ENCODE data around the gene DAPK1.

The DAPK1 gene

GRCh38 chr9:87478226-87478992, 19.3 kb upstream of the DAPK1 start:
- H3K4me3 ChIP-seq (ENCODE audit: low read depth, low read length), result no peak overlapping the region
- H3K4me1 ChIP-seq (ENCODE audit: control insufficient read depth, insufficient read depth, low read length), result no peaks in the 10 kb centered on the region
- H3K9me3 ChIP-seq (ENCODE audit: control insufficient read depth, insufficient read depth, low read length), result no peaks in the 10 kb centered on the region
- H3K9ac ChIP-seq (ENCODE audit: low read depth, low read length), result no peak overlapping the region
- H3K27me3 ChIP-seq (ENCODE audit: control insufficient read depth, insufficient read depth, low read length), result no peaks in the 10 kb centered on the region
- no peaks in the 10 kb centered on the region for H3K36me3 ChIP-seq (ENCODE audit: control insufficient read depth, insufficient read depth, low read length)

- Histone ChIP-seq H3K9me3 (ENCODE audit: control insufficient read depth, insufficient read depth, low read length) (no peaks in the 10 kb centered on the region), H3K9ac (ENCODE audit: low read depth, low read length) (no peak overlapping the region), H3K4me1 (ENCODE audit: control insufficient read depth, insufficient read depth, low read length) (no peaks in the 10 kb centered on the region), H3K27me3 (ENCODE audit: control insufficient read depth, insufficient read depth, low read length) (no peaks in the 10 kb centered on the region), H3K36me3 (ENCODE audit: control insufficient read depth, insufficient read depth, low read length) (no peaks in the 10 kb centered on the region), H3K4me3 (ENCODE audit: low read depth, low read length) (no peak overlapping the region)
Observed at GRCh38 chr9:87479801-87480201, 17.9 kb upstream of the DAPK1 start.

- H3K4me1 ChIP-seq (ENCODE audit: control insufficient read depth, insufficient read depth, low read length), result no peaks in the 10 kb centered on the region
- H3K9ac ChIP-seq (ENCODE audit: low read depth, low read length), result no peak overlapping the region
- no peaks in the 10 kb centered on the region for H3K36me3 ChIP-seq (ENCODE audit: control insufficient read depth, insufficient read depth, low read length)
- no peak overlapping the region for H3K4me3 ChIP-seq (ENCODE audit: low read depth, low read length)
- H3K27me3 ChIP-seq (ENCODE audit: control insufficient read depth, insufficient read depth, low read length), result no peaks in the 10 kb centered on the region
- H3K9me3 ChIP-seq (ENCODE audit: control insufficient read depth, insufficient read depth, low read length), result no peaks in the 10 kb centered on the region
Observed at GRCh38 chr9:87481890-87482855, 15.5 kb upstream of the DAPK1 start.

GRCh38 chr9:87490225-87490624, 7.4 kb upstream of the DAPK1 start:
- Histone ChIP-seq H3K9ac (ENCODE audit: low read depth, low read length) (no peak overlapping the region), H3K4me3 (ENCODE audit: low read depth, low read length) (no peak overlapping the region), H3K4me1 (ENCODE audit: control insufficient read depth, insufficient read depth, low read length) (no peaks in the 10 kb centered on the region), H3K36me3 (ENCODE audit: control insufficient read depth, insufficient read depth, low read length) (no peaks in the 10 kb centered on the region), H3K27me3 (ENCODE audit: control insufficient read depth, insufficient read depth, low read length) (peaks cover 11% of the 10 kb centered on the region), H3K9me3 (ENCODE audit: control insufficient read depth, insufficient read depth, low read length) (no peaks in the 10 kb centered on the region)

- no peak overlapping the region for H3K9ac ChIP-seq (ENCODE audit: low read depth, low read length)
- H3K27me3 ChIP-seq (ENCODE audit: control insufficient read depth, insufficient read depth, low read length), result peaks cover 11% of the 10 kb centered on the region
- no peaks in the 10 kb centered on the region for H3K9me3 ChIP-seq (ENCODE audit: control insufficient read depth, insufficient read depth, low read length)
- no peaks in the 10 kb centered on the region for H3K36me3 ChIP-seq (ENCODE audit: control insufficient read depth, insufficient read depth, low read length)
- no peak overlapping the region for H3K4me3 ChIP-seq (ENCODE audit: low read depth, low read length)
- H3K4me1 ChIP-seq (ENCODE audit: control insufficient read depth, insufficient read depth, low read length), result no peaks in the 10 kb centered on the region
Observed at GRCh38 chr9:87490907-87491306, 6.8 kb upstream of the DAPK1 start.

GRCh38 chr9:87491523-87491922, 6.1 kb upstream of the DAPK1 start:
- H3K9me3 ChIP-seq (ENCODE audit: control insufficient read depth, insufficient read depth, low read length), result no peaks in the 10 kb centered on the region
- H3K9ac ChIP-seq (ENCODE audit: low read depth, low read length), result no peak overlapping the region
- H3K27me3 ChIP-seq (ENCODE audit: control insufficient read depth, insufficient read depth, low read length), result peaks cover 16% of the 10 kb centered on the region
- no peaks in the 10 kb centered on the region for H3K36me3 ChIP-seq (ENCODE audit: control insufficient read depth, insufficient read depth, low read length)
- no peak overlapping the region for H3K4me3 ChIP-seq (ENCODE audit: low read depth, low read length)
- H3K4me1 ChIP-seq (ENCODE audit: control insufficient read depth, insufficient read depth, low read length), result no peaks in the 10 kb centered on the region

- H3K9ac ChIP-seq (ENCODE audit: low read depth, low read length), result no peak overlapping the region
- H3K9me3 ChIP-seq (ENCODE audit: control insufficient read depth, insufficient read depth, low read length), result no peaks in the 10 kb centered on the region
- no peaks in the 10 kb centered on the region for H3K36me3 ChIP-seq (ENCODE audit: control insufficient read depth, insufficient read depth, low read length)
- H3K4me1 ChIP-seq (ENCODE audit: control insufficient read depth, insufficient read depth, low read length), result no peaks in the 10 kb centered on the region
- peaks cover 16% of the 10 kb centered on the region for H3K27me3 ChIP-seq (ENCODE audit: control insufficient read depth, insufficient read depth, low read length)
- no peak overlapping the region for H3K4me3 ChIP-seq (ENCODE audit: low read depth, low read length)
Observed at GRCh38 chr9:87492642-87493041, 5.0 kb upstream of the DAPK1 start.

- no peak overlapping the region for H3K9ac ChIP-seq (ENCODE audit: low read depth, low read length)
- H3K9me3 ChIP-seq (ENCODE audit: control insufficient read depth, insufficient read depth, low read length), result no peaks in the 10 kb centered on the region
- no peak overlapping the region for H3K4me3 ChIP-seq (ENCODE audit: low read depth, low read length)
- no peaks in the 10 kb centered on the region for H3K4me1 ChIP-seq (ENCODE audit: control insufficient read depth, insufficient read depth, low read length)
- H3K36me3 ChIP-seq (ENCODE audit: control insufficient read depth, insufficient read depth, low read length), result no peaks in the 10 kb centered on the region
- H3K27me3 ChIP-seq (ENCODE audit: control insufficient read depth, insufficient read depth, low read length), result peaks cover 16% of the 10 kb centered on the region
Observed at GRCh38 chr9:87494970-87495471, 2.6 kb upstream of the DAPK1 start.

- no peaks in the 10 kb centered on the region for H3K36me3 ChIP-seq (ENCODE audit: control insufficient read depth, insufficient read depth, low read length)
- peak overlapping the region; percentile 78 for H3K4me3 ChIP-seq (ENCODE audit: low read depth, low read length)
- H3K4me1 ChIP-seq (ENCODE audit: control insufficient read depth, insufficient read depth, low read length), result no peaks in the 10 kb centered on the region
- H3K27me3 ChIP-seq (ENCODE audit: control insufficient read depth, insufficient read depth, low read length), result peaks cover 13% of the 10 kb centered on the region
- H3K9me3 ChIP-seq (ENCODE audit: control insufficient read depth, insufficient read depth, low read length), result no peaks in the 10 kb centered on the region
- H3K9ac ChIP-seq (ENCODE audit: low read depth, low read length), result peak overlapping the region; percentile 83
Observed at GRCh38 chr9:87497080-87497603, 525 bp upstream of the DAPK1 start.

GRCh38 chr9:87498046-87498810, 561 bp downstream of the DAPK1 start:
- H3K9me3 ChIP-seq (ENCODE audit: control insufficient read depth, insufficient read depth, low read length), result no peaks in the 10 kb centered on the region
- H3K36me3 ChIP-seq (ENCODE audit: control insufficient read depth, insufficient read depth, low read length), result no peaks in the 10 kb centered on the region
- no peaks in the 10 kb centered on the region for H3K4me1 ChIP-seq (ENCODE audit: control insufficient read depth, insufficient read depth, low read length)
- peaks cover 4% of the 10 kb centered on the region for H3K27me3 ChIP-seq (ENCODE audit: control insufficient read depth, insufficient read depth, low read length)
- H3K4me3 ChIP-seq (ENCODE audit: low read depth, low read length), result peak overlapping the region; percentile 78
- H3K9ac ChIP-seq (ENCODE audit: low read depth, low read length), result peak overlapping the region; percentile 83

- H3K9me3 ChIP-seq (ENCODE audit: control insufficient read depth, insufficient read depth, low read length), result no peaks in the 10 kb centered on the region
- H3K4me1 ChIP-seq (ENCODE audit: control insufficient read depth, insufficient read depth, low read length), result peaks cover 4% of the 10 kb centered on the region
- peak overlapping the region; percentile 83 for H3K9ac ChIP-seq (ENCODE audit: low read depth, low read length)
- no peaks in the 10 kb centered on the region for H3K36me3 ChIP-seq (ENCODE audit: control insufficient read depth, insufficient read depth, low read length)
- H3K27me3 ChIP-seq (ENCODE audit: control insufficient read depth, insufficient read depth, low read length), result peaks cover 4% of the 10 kb centered on the region
- H3K4me3 ChIP-seq (ENCODE audit: low read depth, low read length), result peak overlapping the region; percentile 78
Observed at GRCh38 chr9:87498811-87499360, 1.2 kb downstream of the DAPK1 start.
